Measurements from ENCODE around the gene OSBPL6.
A peak's percentile ranks its signal among the peaks of the same experiment; 100 is the strongest.
"Not testable (repeated sequence)": the region's sequence is repeated elsewhere in the genome, so short reads cannot be mapped to it uniquely, and the experiment has no call there.

The OSBPL6 gene

GRCh38 chr2:178193823-178194599, at the start of gene OSBPL6:
TSS of gene OSBPL6 (plus strand) at chr2:178194512. CDS start at chr2:178306185, 111,673 bp downstream.
- DNase-seq (ENCODE audit: low spot score): peak; percentile 31

GRCh38 chr2:178152033-178152432, 42.3 kb upstream of the OSBPL6 start:
- DNase-seq (ENCODE audit: low spot score): no peak

- DNase-seq (ENCODE audit: low spot score): no peak
Observed at GRCh38 chr2:178152542-178152941, 41.8 kb upstream of the OSBPL6 start.

GRCh38 chr2:178152977-178153376, 41.3 kb upstream of the OSBPL6 start:
- DNase-seq (ENCODE audit: low spot score): no peak

GRCh38 chr2:178153878-178154277, 40.4 kb upstream of the OSBPL6 start:
- DNase-seq (ENCODE audit: low spot score): not testable (repeated sequence)

DNA sequence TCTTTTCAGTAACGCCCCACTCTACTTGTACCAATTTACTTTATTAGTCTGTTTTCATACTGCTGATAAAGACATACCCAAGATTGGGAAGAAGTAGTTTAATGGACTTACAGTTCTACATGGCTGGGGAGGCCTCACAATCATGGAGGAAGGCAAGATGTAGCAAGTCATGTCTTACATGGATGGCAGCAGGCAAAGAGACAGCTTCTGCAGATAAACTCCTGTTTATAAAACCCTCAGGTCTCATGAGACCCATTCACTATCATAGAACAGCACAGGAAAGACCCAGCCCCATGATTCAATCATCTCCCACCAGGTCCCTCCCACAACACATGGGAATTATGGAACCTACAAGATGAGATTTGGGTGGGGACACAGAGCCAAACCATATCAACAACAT, 38.8 kb upstream of the OSBPL6 start:
- no peak for DNase-seq (ENCODE audit: low spot score)

- no peak for DNase-seq (ENCODE audit: low spot score)
Observed at GRCh38 chr2:178157574-178157973, 36.7 kb upstream of the OSBPL6 start.

- no peak for DNase-seq (ENCODE audit: low spot score)
Observed at GRCh38 chr2:178159966-178160365, 34.3 kb upstream of the OSBPL6 start.

- DNase-seq (ENCODE audit: low spot score): no peak
Observed at GRCh38 chr2:178160601-178161000, 33.7 kb upstream of the OSBPL6 start.

DNA sequence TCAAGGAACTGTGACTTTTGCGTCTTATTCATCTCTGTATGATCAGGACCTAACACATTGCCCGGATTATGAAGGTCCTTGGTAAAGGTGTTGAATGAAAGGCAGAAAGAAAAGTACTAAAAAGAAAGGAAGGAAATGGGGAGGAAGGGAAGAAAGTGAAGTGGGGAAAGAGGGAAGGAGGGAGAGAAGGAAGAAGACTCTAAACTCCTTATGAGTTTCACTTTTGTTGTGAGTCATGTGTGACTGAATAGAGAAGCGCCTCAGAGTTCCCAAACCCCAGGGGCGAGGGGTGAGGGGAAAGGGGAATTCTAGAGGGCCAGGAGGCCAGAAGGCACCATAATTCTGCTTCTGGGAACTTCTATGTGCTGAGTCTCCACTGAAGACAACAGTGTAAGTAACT, 30.9 kb upstream of the OSBPL6 start:
- DNase-seq (ENCODE audit: low spot score): no peak

DNA sequence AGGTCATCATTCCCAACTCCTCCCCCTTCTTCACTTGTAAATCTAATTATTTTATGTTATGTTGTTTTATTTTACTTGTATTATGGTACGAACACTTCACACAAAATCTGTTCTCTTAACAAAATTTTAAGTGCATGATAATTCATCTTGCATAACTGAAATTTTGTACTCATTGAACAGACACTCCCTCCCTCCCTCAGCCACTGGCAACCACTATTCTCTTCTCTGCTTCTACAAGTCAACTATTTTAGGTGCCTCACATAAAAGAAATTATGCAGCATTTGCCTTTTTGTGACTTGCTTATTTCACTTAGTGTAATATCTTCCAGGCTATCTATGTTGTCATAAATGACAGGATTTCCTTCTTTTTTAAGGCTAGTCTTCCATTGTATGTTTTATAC, 30.4 kb upstream of the OSBPL6 start:
- DNase-seq (ENCODE audit: low spot score): no peak

GRCh38 chr2:178173657-178174056, 20.7 kb upstream of the OSBPL6 start:
- DNase-seq (ENCODE audit: low spot score): no peak

DNA sequence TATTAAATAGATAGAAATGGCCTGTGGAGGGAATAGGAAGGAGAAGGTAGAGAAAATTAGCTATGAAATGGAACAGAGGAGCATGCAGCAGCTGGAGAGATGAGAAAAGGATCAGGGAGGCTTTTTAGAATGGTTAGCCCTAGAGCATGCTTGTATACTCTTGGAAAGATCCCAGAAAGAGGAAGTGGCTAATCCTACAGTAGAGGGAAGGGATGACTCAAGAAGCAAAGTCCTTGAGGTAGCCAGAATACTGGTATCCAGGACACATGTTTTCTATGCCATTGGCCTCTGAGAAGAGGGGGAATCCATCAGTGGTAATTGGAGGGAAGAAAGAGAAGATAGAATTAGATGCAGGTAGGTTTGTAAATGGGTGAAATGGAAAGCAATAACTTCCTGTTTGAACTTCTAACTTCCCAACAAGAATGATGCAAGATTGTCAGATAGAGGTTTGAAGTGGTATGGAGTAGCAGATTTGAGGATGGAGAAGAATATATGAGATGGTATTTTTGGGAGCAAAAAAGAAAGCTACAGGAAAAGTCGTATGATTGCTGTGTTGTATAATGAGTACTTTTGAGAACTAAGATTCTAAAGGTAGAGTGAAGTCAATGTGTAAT, 17.1 kb upstream of the OSBPL6 start:
- no peak for DNase-seq (ENCODE audit: low spot score)

DNA sequence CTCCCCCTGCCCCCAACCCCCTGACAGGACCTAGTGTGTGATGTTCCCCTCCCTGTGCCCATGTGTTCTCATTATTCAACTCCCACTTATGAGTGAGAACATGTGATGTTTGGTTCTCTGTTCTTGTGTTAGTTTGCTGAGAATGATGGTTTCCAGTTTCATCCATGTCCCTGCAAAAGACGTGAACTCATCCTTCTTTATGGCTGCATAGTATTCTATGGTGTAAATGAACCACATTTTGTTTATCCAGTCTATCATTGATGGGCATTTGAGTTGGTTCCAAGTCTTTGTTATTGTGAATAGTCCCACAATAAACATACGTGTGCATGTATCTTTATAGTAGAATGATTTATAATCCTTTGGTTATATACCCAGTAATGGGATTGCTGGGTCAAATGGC, 13.7 kb upstream of the OSBPL6 start:
- not testable (repeated sequence) for DNase-seq (ENCODE audit: low spot score)

GRCh38 chr2:178187861-178188260, 6.5 kb upstream of the OSBPL6 start:
- DNase-seq (ENCODE audit: low spot score): no peak

DNA sequence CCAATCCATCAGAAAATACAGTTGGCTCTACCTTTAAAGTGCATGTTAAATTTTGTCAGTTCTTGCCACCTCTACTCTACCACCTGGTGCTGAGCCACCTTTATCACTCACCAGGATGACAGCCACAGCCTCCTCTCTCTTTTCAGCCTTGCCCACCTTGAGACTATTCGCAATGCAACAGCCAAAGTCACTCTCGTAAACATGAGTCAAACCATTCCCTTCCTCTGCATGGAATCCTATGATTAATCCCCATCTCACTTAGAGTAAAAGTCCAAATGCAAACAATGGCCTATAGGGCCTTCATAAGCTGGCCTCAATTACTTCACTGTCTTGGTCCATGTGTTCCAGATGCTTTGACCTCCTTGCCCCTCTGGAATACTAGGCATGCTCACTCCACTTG, 5.8 kb upstream of the OSBPL6 start:
- DNase-seq (ENCODE audit: low spot score): no peak

- peak; percentile 21 for DNase-seq (ENCODE audit: low spot score)
Observed at GRCh38 chr2:178191004-178191508, 3.3 kb upstream of the OSBPL6 start.

- DNase-seq (ENCODE audit: low spot score): no peak
Observed at GRCh38 chr2:178191511-178191910, 2.8 kb upstream of the OSBPL6 start.

GRCh38 chr2:178193496-178193822, 853 bp upstream of the OSBPL6 start:
- DNase-seq (ENCODE audit: low spot score): no peak

DNA sequence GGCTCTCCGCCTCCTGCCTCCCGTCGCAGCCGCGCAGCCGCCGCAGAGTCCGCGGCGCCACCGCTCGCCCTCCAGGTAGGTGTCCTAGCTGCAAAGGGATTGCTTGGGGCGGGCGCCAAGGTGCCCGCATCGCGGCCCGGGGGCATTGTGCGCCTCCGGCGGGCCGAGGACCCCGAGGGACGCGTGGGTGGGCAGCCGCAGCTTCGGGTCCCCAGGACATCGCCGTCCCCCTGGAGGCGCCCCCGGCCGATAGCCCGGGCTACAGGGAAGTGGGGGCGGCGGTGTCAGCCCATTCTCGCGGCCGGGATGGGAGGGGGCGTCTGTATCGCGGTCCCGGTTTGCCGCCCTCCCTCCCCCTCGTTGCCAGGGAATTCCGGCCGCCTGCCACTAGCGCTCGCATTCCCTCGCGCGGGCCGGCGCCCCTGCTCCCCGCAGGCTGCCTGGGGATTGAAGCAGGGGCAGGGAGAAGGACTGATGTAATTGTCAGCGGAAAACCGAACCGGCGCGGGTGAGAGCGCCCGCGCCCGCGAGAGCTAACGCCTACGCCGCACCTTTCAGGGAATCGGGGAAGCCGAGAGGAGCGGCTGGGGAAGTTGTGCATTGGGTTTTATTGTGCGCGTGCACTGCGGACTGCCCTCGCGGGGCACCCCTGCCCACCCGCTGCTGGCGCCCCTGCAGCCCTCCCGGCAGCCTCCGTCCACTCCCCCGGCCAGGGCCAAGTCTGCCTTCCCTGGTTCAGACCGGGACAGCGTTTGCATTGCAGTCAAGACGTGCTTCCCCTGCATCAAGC, 483 bp downstream of the OSBPL6 start:
- no peak for DNase-seq (ENCODE audit: low spot score)

DNA sequence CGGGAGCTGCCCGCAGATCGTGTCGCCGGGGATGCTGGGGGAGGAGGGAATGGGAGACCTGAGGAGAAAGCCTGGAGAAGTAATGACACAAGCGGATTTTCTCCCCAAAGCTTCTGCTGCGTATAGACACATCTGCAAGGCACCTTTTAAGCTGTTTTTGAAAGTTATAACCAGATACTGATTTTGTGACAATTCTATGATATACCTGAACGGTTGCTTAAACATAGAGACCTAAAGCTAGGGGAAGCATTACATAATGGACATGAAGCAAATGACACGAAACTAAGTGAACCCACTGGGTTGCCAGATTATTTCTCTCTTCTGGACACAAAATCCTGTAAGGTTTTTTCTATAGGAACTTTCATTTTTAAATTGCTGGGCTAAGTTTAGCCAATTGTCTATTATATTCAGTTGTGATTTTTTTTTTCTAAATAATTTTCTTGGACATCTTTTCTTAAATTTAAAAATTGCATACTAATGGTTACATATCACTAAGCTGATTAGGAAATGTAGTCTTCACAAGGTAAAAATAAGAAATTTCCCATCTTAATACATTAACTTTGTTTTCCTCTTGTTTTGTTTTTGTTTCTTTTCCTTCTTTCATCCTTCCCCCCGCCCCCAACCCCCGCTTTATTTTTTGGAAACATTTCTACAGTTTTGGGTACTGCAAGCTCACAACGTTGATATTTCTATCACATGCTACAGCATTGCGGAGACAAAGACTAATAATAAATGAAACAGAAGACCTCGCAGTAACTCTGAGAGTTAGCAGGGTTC, 1.3 kb downstream of the OSBPL6 start:
- DNase-seq (ENCODE audit: low spot score): no peak

DNA sequence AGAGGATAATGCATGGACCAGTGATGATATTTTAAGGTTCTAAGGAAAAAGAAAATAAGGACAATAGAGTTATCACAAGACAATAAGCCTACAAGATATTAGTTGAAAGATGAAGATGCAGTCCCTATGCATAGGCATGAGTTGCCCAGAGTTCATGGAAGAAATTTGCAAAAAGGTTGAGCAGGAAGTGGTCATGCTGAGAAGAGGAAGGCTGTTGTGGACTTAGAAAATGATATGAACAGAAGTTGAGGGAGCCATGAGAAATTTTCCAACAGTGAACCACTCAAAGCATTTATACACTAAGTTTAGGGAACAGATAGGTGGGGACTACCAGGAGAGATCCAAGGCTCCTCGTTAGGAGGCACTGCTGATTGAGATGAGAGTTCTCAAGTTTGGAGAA, 3.5 kb downstream of the OSBPL6 start:
- DNase-seq (ENCODE audit: low spot score): no peak

Data from CD4-positive, alpha-beta T cell treated with Interleukin-6 at 100 ng/mL for 8 hours (primary cell).